ENCODE data around the gene HCCS.
A peak's percentile ranks its signal among the peaks of the same experiment; 100 is the strongest.

Gene HCCS

DNA sequence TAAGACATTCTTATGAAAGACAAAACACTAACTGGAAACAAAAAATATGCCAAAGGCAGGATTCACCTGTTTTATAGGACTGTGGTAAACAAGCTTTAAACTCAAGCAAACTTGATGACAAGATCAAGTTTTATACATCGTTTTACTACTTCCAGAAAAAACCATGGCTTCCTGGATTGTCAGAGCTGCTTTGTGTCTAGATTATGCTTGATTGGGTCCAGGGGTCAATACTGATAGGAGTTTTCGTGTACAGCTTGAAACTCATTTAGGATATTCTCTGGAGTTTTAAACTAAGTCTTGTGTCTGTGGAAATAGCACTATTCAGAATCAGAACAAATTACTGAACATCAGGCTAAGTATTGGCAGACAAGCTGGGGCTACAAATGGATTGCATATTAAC, 13.0 kb downstream of the HCCS start:
- no peak for DNase-seq

GRCh38 chrX:11125060-11125459, 13.9 kb downstream of the HCCS start:
- DNase-seq, result no peak

DNA sequence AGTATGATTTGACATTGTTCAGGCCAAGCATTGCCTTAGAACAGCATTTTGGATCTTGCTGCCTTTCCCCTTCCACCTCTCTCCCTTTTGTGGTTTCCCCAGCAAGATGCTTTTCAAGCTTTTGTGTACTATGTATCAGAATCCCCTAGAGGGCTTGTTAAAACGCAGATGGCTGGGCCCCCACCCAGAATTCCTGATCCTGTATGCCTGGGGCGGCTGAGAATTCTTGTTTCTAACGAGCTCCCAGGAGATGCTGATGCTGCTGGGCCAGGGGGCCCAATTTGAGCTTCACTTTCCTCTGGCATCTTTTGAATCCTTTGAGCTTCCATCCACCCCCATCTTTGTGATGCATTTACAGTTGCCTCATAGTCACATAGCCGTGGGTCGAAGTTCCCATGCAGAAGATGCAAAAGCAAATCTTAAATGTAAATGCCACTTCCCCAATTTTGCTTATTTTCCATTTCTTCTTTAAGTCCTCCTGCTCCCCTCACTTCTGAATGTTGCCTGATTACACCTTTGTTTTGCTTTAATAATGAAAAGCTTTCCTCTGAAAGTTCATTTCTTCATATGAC, 18.5 kb downstream of the HCCS start:
- DNase-seq, result no peak

GRCh38 chrX:11130136-11130535, 19.0 kb downstream of the HCCS start:
- no peak for DNase-seq

DNA sequence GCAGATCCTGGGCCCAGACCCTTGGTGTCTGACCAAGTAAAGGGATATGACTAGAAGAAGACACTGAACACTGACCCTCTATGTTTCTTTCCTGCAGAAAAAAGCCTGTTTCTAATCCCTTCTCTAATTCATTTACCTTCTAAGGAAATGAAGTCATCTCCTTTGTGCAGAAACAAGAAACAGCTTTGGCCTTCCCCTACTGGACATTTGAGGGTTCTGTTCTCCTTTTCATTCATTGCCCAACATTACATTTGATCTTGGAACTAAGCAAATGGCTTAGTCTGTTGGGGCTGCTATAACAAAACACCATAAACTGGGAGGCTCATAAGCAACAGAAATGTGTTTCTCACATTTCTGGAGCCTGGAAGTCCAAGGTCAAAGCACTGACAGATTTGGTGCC, 20.0 kb downstream of the HCCS start:
- no peak for DNase-seq

DNA sequence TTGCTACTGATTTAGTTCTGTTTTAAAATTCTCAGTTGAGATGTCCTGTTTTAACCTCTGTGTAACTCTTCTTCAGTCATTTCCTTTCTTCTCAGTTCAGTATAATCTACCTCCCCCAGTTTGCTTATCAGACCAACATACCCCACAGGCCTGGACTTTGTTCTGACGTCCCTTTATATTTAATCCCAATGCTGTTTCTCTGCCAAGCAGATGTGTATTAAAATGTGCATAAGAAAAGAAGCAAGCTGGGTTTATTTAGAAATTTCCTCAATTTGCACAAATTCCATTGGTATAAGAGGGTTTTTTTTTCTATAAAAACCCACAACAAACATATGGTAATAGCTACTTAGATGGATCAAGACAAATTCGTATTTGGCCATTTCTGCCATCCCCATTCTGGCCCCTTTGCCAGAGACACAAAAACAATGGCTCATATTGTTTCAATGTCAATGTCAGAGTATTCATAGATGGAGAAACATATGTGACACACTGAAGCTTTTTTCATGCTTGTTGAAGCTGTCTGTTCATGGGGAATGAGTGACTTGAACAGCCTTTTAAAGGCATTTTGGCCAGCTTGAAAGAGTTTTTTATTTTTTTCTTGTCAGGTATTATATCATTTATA, 24.5 kb downstream of the HCCS start:
- DNase-seq, result no peak

DNA sequence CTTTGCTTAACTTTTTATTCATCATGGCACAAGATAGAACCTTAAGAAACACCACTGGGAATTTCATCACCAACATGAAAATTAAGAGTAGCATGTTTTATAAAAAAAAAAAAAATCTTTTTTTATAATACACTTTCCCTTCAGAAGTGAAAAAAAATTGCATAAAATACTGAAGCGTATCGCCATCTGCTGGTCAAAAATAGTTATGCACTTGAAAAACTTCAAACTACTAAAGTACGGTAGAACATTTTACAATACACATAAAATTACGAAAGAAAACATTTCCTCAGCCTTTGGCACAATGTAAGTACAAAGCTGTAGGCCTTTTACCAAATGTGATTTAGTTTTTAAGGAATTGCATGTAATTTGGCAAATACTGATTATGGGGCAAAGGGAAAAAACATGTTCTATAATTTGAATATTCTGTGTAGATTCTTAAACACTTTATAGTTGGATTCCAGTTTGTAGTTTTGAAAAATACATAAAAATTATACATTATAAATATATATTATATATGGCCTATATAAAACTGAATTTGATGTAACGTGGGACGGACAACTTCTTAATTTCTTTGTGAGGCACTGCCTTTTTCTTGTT, 26.5 kb downstream of the HCCS start:
- DNase-seq, result peak in 1 of 2 donors; percentile 25

DNA sequence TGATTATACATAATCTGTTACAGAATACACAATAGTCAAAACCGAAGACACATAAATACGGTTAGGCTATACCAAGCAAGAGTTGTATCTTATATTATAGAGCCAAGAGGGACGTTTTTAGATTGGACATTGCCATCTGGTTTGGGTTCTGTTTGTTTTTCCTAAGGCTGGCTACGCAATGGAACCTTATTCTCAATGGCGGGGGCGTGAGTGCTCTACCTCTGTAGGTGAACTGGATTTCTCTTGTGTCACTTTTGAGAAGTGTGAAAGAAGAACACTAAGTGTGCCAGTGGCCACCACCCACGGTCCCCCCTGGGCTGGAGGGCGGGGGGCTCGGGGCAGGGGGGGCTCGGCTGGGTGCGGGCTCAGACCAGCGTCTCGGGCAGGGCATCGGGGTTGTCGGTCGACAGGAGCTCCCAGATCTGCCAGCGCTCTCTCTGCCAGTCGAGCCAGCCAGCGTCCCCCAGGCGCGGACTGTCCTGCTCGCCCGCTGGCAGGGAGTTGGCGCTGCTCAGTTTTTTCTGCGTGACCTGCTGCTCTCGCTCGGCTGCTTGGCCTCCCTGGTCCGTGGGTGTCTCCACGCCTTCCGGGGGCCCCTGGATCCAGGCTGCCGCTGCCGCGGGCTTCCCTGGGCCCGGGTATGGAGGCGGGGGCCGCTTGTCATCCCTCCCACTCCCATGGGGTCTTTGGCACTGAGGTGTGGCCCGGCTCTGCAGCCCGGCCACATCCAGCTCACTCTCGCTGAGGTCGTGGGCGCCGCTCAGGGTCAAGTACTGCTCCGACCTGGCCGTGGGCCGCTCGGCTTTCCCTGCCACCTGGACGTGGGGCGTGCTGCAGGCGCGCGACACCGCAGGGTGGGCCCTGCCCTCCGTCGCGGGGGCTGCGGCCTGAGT, 27.6 kb downstream of the HCCS start:
- no peak for DNase-seq

GRCh38 chrX:11143931-11144678, 33.0 kb downstream of the HCCS start:
- DNase-seq, result peak; percentile 46 to 64

- no peak for DNase-seq
Observed at GRCh38 chrX:11146411-11146810, 35.3 kb downstream of the HCCS start.

DNA sequence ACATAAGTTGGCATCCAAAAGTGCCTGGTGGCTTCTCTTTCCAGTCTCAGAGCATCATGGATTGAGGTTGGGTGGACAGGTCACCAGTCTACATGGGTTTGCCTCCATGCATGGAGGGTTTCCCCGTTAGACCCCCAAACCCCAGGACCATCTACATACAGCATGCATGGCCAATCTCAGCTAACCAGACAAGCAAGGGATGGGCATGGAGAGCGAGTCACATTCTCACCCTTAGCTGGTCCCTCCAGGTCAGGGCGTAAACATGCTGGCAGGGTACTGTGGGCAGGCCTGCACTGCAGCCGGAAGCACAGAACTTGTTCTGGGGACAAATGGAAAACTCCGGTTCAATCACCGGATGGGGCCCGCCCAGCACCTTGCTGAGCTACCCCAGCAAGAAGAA, 37.3 kb downstream of the HCCS start:
- DNase-seq, result no peak

DNA sequence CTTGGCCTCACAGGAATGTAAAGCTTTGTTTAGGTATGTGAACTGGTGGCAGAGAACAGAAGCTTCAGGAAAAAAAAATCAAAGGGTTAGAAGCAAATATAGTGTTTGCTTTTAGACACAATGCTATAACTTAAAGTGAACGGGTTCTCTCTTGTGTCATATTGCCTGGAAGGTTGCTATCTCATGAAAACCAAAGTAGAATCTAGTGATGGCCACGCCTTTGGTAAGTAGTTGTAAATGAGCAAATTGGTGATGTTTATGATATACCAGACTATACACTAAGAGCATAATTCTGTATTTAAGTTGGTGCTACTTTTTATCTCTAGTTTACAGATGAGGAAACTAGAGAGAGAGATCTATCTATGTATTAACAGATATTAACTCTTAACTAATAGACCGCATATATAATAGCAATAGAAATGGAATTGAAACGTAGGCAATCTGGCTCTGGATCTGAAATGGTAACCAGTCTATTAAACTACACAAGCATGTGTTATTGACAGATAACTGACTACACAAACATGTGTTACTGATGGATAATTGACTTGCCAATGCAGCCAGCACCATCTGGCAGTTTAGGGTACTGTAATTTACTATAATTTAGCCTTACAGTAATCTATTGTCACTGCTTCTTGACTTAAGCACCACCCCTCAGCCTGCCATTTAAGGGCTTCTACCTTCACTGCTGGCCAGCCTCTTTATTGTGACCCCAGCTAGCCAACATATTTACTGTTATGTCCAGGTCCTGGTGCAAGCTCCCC, 40.8 kb downstream of the HCCS start:
- no peak for DNase-seq

DNA sequence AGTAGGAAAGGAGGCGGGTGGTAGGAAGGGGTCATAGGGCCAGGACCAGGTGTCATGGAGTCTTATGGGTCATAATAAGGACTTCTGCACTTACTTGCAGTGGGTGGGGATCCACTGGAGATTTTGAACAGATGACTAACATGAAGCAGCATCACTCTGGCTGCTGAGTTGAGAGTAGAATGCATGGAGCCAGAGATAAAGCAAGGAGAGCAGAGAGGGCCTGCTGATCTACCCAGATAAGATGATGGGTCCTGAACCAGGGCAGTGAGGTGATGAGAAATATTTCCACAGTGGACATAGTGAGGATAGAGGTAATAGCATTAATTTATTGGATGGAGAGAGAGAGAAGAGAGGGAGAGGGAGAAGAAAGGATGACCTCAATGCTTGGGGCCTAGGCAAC, 48.0 kb downstream of the HCCS start:
- no peak for DNase-seq

- no peak for DNase-seq
Observed at GRCh38 chrX:11164433-11164832, 53.3 kb downstream of the HCCS start.

DNA sequence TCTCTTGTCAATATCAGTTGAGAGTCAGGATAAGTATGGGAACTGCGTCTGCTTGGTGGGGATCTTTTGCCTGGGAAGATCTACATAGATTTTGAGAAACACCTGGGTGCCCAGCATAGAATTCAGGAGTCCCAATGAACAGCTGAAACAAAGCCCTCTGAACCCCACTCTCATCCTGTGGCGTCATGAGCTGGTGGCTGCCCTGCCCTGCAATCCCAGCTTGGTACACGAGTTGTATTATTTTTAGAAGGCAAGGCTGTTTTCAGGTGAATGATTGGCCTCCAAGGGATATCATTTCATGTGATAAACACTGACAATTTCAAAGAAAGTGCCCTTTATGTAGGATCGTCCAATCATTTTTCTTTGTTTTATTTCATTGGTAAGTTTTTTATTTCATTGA, 60.8 kb downstream of the HCCS start:
- DNase-seq, result no peak

DNA sequence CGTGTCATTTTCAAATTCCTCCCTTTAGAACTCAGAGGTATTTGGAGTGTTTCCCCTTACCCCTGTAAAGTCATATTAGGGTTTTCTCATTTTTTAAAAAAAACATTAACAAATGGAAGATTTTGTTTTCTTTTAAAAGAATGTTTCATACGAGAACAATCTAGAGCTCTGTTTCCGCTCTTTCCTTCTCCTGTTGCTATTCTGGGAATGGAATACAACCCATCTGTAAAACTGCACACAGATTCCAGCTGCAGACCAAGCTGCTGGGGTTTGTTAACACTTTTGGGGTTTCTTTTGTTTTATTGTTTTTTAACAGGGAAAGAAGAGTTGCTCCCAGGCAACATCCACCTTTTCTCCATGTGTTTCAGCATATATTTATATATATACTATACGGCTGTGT, 61.3 kb downstream of the HCCS start:
- DNase-seq, result no peak
